ENCODE data around the gene ALK. TPM values are rescaled to one million over a fixed set of nuclear protein-coding genes. Genes with fewer than 3 reads are reported as not detected.

Gene ALK
- total RNA-seq, 8 experiments from 2014 or later: 0.49 to 8.8 (median 3.8) TPM

DNA sequence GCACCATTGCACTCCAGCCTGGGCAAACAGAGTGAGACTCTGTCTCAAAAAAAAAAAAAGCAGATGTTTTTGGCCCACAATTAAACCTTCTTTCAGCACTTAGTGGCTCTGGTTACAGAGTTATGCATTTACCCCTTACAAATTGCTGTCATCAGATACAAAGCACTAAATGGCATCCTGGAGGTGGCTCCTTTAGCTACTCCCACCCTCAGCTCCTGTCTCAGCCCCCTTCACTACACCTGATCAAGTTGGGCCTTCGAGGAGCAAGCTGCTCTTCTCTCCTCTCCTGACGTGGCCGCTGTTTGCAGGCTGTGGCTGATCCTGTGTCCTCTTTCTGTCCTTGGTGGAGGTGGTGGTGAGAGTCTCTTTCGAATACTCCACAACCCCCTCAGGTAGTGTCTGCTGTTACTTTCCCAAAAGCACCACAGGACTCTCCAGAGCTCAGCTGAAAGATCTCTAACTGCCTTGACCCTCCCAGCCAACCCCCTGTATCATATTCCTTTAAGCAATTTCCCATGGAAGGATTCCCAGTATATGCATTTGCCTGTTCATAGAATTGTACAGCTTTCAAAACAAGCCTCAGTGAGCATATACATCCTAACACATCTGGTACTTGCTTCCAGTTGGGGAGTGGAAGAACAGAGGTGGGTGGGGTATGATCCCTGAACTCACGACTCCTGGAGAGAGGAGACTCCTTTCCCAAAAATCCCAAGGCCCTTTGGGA, 520.3 kb downstream of the ALK start:
- WGBS, 10 experiments: 40 to 100% (median 100%) methylated on average over 1 to 3 of the region's 5 CpGs; no CpG with 5 or more reads in 2 of the 10 experiments
- in situ Hi-C loops (cut with MboI; ENCODE audit: low pct_unique_long_range_greater_than_20kb in 2 of 9, low sequenced_read_pairs in 9 of 9, unreplicated experiment in 9 of 9): no loop called here
- H3K4me1 ChIP-seq (replicated peaks in 1 of 2): peaks cover 11 to 20% of the 10 kb centered on the region in 2 donors
- no peak overlapping the region for H3K27ac ChIP-seq
- no peak overlapping the region for H3K4me3 ChIP-seq
- no peak for ATAC-seq (replicated peaks in 6 of 8)

DNA sequence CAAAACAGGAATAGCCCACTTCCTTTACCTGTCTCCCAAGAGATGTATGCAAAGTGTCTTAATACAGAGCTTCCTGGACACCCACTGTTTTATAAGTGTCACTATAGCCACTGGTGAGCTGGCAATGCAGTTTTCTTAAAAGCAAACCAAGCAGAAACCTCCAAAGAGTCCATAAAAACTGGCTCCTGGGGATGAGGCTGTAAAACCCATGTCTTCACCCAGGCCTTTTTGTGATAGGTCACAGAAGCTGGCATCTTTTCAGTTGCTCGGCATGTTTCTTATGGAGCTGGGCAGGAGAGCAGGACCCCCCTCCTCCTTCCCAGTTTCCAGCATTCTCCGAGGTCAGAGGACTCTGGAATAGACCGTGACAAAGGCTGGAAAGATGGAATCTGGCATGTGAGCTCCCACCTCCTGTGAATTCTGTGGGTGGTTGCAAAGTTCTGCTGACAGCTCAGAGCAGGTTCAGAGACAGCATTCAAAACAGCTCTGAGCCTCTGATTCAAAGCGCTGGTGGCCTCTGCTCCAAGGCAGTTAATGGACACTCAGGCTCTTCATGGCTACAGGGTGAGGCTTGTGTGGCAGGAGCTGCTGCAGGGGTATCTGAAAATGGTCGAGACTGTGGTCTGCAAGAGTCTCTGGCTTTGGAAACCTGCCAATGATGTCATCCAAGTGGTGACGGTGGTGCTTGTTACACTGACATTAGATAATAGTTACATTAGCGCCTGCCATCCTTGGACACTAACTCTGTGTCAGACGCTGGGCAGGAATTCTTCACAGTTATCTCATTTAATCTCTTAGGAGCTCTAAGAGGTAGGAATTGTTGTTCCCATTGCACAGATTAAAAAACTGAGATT, 522.8 kb downstream of the ALK start:
- peak in 3 of 8 experiments; percentile 29 to 84 (median 53) for ATAC-seq (replicated peaks in 6 of 8)

DNA sequence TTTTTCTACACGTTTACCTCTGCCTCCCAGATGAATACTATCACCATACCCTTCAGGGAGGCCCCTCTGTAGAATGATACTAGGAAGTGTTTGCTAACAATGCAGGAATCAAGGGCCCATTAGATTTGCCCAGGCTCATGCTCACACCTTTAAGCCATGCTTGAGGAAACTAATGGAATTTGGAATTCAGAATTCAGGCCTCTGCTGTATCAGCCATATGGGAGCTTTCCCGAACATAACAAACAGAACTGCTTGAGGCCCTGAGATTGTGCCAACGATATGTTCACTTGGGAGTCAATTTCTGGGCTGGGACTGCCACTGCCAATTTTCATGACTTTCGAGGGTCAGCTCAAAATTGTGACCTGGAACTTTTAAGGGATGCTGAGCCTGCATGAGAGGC, 523.7 kb downstream of the ALK start:
- no peak overlapping the region for H3K27ac ChIP-seq

More for the DNA sequence above, 522.8 kb downstream of the ALK start:
- in situ Hi-C loops (cut with MboI; ENCODE audit: low pct_unique_long_range_greater_than_20kb in 2 of 9, low sequenced_read_pairs in 9 of 9, unreplicated experiment in 9 of 9): no loop called here
- Histone ChIP-seq H3K27ac (no peak overlapping the region), H3K4me1 (replicated peaks in 1 of 2) (peaks cover 11 to 13% of the 10 kb centered on the region in 2 donors), H3K4me3 (no peak overlapping the region)
- WGBS, 10 experiments: 8 to 90% (median 49%) methylated on average over 1 to 7 of the region's 8 CpGs; no CpG with 5 or more reads in 2 of the 10 experiments

GRCh38 chr2:29397039-29397438, 524.3 kb downstream of the ALK start:
- 20 to 100% (median 97%) methylated on average over 1 to 2 of the region's 2 CpGs; no CpG with 5 or more reads in 4 of the 10 experiments for WGBS, 10 experiments
- peaks cover 11 to 13% of the 10 kb centered on the region in 2 donors for H3K4me1 ChIP-seq (replicated peaks in 1 of 2)
- H3K27ac ChIP-seq: no peak overlapping the region
- ATAC-seq (replicated peaks in 6 of 8): no peak
- no peak overlapping the region for H3K4me3 ChIP-seq
- in situ Hi-C loops (cut with MboI; ENCODE audit: low pct_unique_long_range_greater_than_20kb in 2 of 9, low sequenced_read_pairs in 9 of 9, unreplicated experiment in 9 of 9): no loop called here

More for the DNA sequence above, 523.7 kb downstream of the ALK start:
- H3K4me3 ChIP-seq: no peak overlapping the region
- no peak for ATAC-seq (replicated peaks in 6 of 8)
- in situ Hi-C loops (cut with MboI; ENCODE audit: low pct_unique_long_range_greater_than_20kb in 2 of 9, low sequenced_read_pairs in 9 of 9, unreplicated experiment in 9 of 9): no loop called here
- WGBS, 10 experiments: 40 to 90% (median 67%) methylated on average over 1 to 4 of the region's 4 CpGs; no CpG with 5 or more reads in 1 of the 10 experiments
- peaks cover 11 to 13% of the 10 kb centered on the region in 2 donors for H3K4me1 ChIP-seq (replicated peaks in 1 of 2)

GRCh38 chr2:29394981-29395350, 526.4 kb downstream of the ALK start:
- Histone ChIP-seq H3K4me3 (no peak overlapping the region), H3K4me1 (replicated peaks in 1 of 2) (peaks cover 8 to 15% of the 10 kb centered on the region in 2 donors), H3K27ac (no peak overlapping the region)
- in situ Hi-C loops (cut with MboI; ENCODE audit: low pct_unique_long_range_greater_than_20kb in 2 of 9, low sequenced_read_pairs in 9 of 9, unreplicated experiment in 9 of 9): no loop called here
- ATAC-seq (replicated peaks in 6 of 8): peak in 4 of 8 experiments; percentile 19 to 57 (median 40)
- 0% methylated on average over 1 of the region's 2 CpGs; no CpG with 5 or more reads in 8 of the 10 experiments for WGBS, 10 experiments

GRCh38 chr2:29394311-29394980, 526.9 kb downstream of the ALK start:
- Histone ChIP-seq H3K27ac (no peak overlapping the region), H3K4me1 (replicated peaks in 1 of 2) (peaks cover 11 to 15% of the 10 kb centered on the region in 2 donors), H3K4me3 (no peak overlapping the region)
- ATAC-seq (replicated peaks in 6 of 8): no peak
- in situ Hi-C loops (cut with MboI; ENCODE audit: low pct_unique_long_range_greater_than_20kb in 2 of 9, low sequenced_read_pairs in 9 of 9, unreplicated experiment in 9 of 9): no loop called here
- 0 to 80% (median 24%) methylated on average over 1 of the region's 1 CpG; no CpG with 5 or more reads in 4 of the 10 experiments for WGBS, 10 experiments

- H3K4me1 ChIP-seq (replicated peaks in 1 of 2): peaks cover 11 to 12% of the 10 kb centered on the region in 2 donors
- ATAC-seq (replicated peaks in 6 of 8): no peak
- no peak overlapping the region for H3K4me3 ChIP-seq
- H3K27ac ChIP-seq: no peak overlapping the region
- 0 to 100% (median 64%) methylated on average over 1 of the region's 1 CpG; no CpG with 5 or more reads in 2 of the 10 experiments for WGBS, 10 experiments
- in situ Hi-C loops (cut with MboI; ENCODE audit: low pct_unique_long_range_greater_than_20kb in 2 of 9, low sequenced_read_pairs in 9 of 9, unreplicated experiment in 9 of 9): no loop called here
Observed at GRCh38 chr2:29393676-29394075, 527.7 kb downstream of the ALK start.

GRCh38 chr2:29392774-29393173, 528.6 kb downstream of the ALK start:
- Histone ChIP-seq H3K4me1 (replicated peaks in 1 of 2) (peaks cover 11% of the 10 kb centered on the region in 2 donors), H3K4me3 (no peak overlapping the region), H3K27ac (no peak overlapping the region)
- in situ Hi-C loops (cut with MboI; ENCODE audit: low pct_unique_long_range_greater_than_20kb in 2 of 9, low sequenced_read_pairs in 9 of 9, unreplicated experiment in 9 of 9): no loop called here
- WGBS, 10 experiments: 33 to 100% (median 100%) methylated on average over 1 to 2 of the region's 2 CpGs; no CpG with 5 or more reads in 1 of the 10 experiments
- no peak for ATAC-seq (replicated peaks in 6 of 8)

DNA sequence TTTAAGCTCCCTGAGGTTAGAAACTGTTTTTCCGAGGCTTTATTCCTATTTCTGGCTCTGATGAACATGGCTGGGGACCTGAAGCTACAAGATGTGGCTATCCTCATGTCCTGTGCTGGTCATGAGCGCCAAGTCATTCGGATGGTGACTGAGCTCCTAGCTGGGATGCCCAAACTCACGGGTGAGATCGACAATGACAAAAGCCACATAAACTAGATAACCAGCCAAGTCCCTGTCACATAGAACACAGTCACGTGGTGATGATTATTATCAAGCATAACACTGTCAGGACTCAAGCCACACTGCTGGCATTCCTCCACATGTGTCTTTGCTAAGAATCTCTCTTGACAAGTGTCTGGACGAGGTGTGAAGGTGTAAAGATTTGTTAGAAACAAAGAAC, 531.2 kb downstream of the ALK start:
- H3K27ac ChIP-seq: no peak overlapping the region
- in situ Hi-C loops (cut with MboI; ENCODE audit: low pct_unique_long_range_greater_than_20kb in 2 of 9, low sequenced_read_pairs in 9 of 9, unreplicated experiment in 9 of 9): no loop called here
- 0 to 97% (median 70%) methylated on average over 1 to 6 of the region's 7 CpGs; no CpG with 5 or more reads in 3 of the 10 experiments for WGBS, 10 experiments
- peaks cover 10 to 11% of the 10 kb centered on the region in 2 donors for H3K4me1 ChIP-seq (replicated peaks in 1 of 2)
- no peak overlapping the region for H3K4me3 ChIP-seq
- peak in 2 of 8 experiments; percentile 26 to 89 for ATAC-seq (replicated peaks in 6 of 8)

- Histone ChIP-seq H3K4me3 (no peak overlapping the region), H3K27ac (no peak overlapping the region), H3K4me1 (replicated peaks in 1 of 2) (peaks cover 5 to 7% of the 10 kb centered on the region in 2 donors)
- WGBS, 10 experiments: 43 to 100% (median 74%) methylated on average over 1 to 7 of the region's 7 CpGs; no CpG with 5 or more reads in 2 of the 10 experiments
- in situ Hi-C loops (cut with MboI; ENCODE audit: low pct_unique_long_range_greater_than_20kb in 2 of 9, low sequenced_read_pairs in 9 of 9, unreplicated experiment in 9 of 9): no loop called here
- ATAC-seq (replicated peaks in 6 of 8): no peak
Observed at GRCh38 chr2:29389686-29390085, 531.7 kb downstream of the ALK start.

GRCh38 chr2:29388071-29388470, 533.3 kb downstream of the ALK start:
- Histone ChIP-seq H3K4me3 (no peak overlapping the region), H3K4me1 (replicated peaks in 1 of 2) (peaks cover 2% of the 10 kb centered on the region in 2 donors), H3K27ac (no peak overlapping the region)
- 0 to 100% (median 90%) methylated on average over 1 to 2 of the region's 2 CpGs; no CpG with 5 or more reads in 3 of the 10 experiments for WGBS, 10 experiments
- ATAC-seq (replicated peaks in 6 of 8): no peak
- in situ Hi-C loops (cut with MboI; ENCODE audit: low pct_unique_long_range_greater_than_20kb in 2 of 9, low sequenced_read_pairs in 9 of 9, unreplicated experiment in 9 of 9): no loop called here

- no peak for ATAC-seq (replicated peaks in 6 of 8)
- H3K4me3 ChIP-seq: no peak overlapping the region
- H3K27ac ChIP-seq: no peak overlapping the region
- in situ Hi-C loops (cut with MboI; ENCODE audit: low pct_unique_long_range_greater_than_20kb in 2 of 9, low sequenced_read_pairs in 9 of 9, unreplicated experiment in 9 of 9): no loop called here
- no peaks in the 10 kb centered on the region for H3K4me1 ChIP-seq (replicated peaks in 1 of 2)
- 67 to 100% (median 90%) methylated on average over 1 to 2 of the region's 2 CpGs; no CpG with 5 or more reads in 3 of the 10 experiments for WGBS, 10 experiments
Observed at GRCh38 chr2:29382486-29382885, 538.9 kb downstream of the ALK start.
